IMR-90 (cell line): ENCODE results near the gene DOC2B. TPM values are rescaled to one million over a fixed set of nuclear protein-coding genes. Genes with fewer than 3 reads are reported as not detected.

Experiments used
- ATAC-seq: fragments of 200-7000 bp; cut with Tn5 transposase; 2 replicates; pipeline ENCODE4 v1.9.1; 2020; ENCODE audit warnings: low read depth, mild to moderate bottlenecking, moderate library complexity
- BruUV-seq: library from RNA; stranded (reverse); fragments of 400-500 nt; replicated peaks from 2 replicates; lab custom pipeline; 2021; lab: Mats Ljungman, UMichigan
- CTCF ChIA-PET: fragments of 300-600 bp; formaldehyde crosslinking; extraction: SDS; loops from one replicate; lab custom pipeline; 2021; ENCODE audit warnings: antibody characterized with exemption; lab: Yijun Ruan, JAX
- POLR2A ChIA-PET: fragments of 300-600 bp; sonication (Branson Sonifier 250); formaldehyde crosslinking; loops from one replicate; lab custom pipeline; 2022; ENCODE audit warnings: antibody characterized with exemption; ENCODE audit not compliant: unreplicated experiment; lab: Charles Lee
- DNase-seq: peaks from one replicate; pipeline ENCODE4 v3.0.0; 2013
- H2AFZ ChIP-seq: replicated peaks from 2 replicates; pipeline ENCODE3; 2013; ENCODE audit warnings: low read length, mild to moderate bottlenecking; ENCODE audit not compliant: poor library complexity
- H2AK5ac ChIP-seq: 2 replicates; pipeline ENCODE4 v1.6.1; 2013; ENCODE audit warnings: low read depth, low read length, inconsistent platforms
- H2AK9ac ChIP-seq: replicated peaks from 2 replicates; pipeline ENCODE3; 2013; ENCODE audit warnings: mild to moderate bottlenecking, low read depth, low read length, moderate library complexity; ENCODE audit not compliant: poor library complexity
- H2BK120ac ChIP-seq: 2 replicates; pipeline ENCODE4 v1.6.1; 2013; ENCODE audit warnings: low read depth, low read length, inconsistent platforms
- H2BK15ac ChIP-seq: 3 replicates; pipeline ENCODE4 v1.6.1; 2013; ENCODE audit warnings: low read depth, low read length, inconsistent platforms
- H2BK20ac ChIP-seq: 2 replicates; pipeline ENCODE4 v1.6.1; 2013; ENCODE audit warnings: low read depth, mild to moderate bottlenecking, inconsistent platforms, low read length, moderate library complexity
- H2BK5ac ChIP-seq: 2 replicates; pipeline ENCODE4 v1.6.1; 2013; ENCODE audit warnings: mild to moderate bottlenecking, low read depth, low read length, inconsistent platforms; ENCODE audit not compliant: poor library complexity, severe bottlenecking
- H3K14ac ChIP-seq: replicated peaks from 2 replicates; pipeline ENCODE4 v1.6.1; 2013; ENCODE audit warnings: low read depth, low read length, inconsistent platforms
- H3K18ac ChIP-seq: 2 replicates; pipeline ENCODE4 v1.6.1; 2013; ENCODE audit warnings: low read depth, low read length, control low read depth
- H3K23ac ChIP-seq: 2 replicates; pipeline ENCODE4 v1.6.1; 2013; ENCODE audit warnings: low read depth, low read length, inconsistent platforms
- H3K27ac ChIP-seq: 2 replicates; pipeline ENCODE4 v1.5.1; 2013; ENCODE audit warnings: mild to moderate bottlenecking, control low read depth, low read length; ENCODE audit not compliant: insufficient read depth
- H3K27me3 ChIP-seq: 2 replicates; pipeline ENCODE4 v1.6.1; 2013; ENCODE audit warnings: low read length; ENCODE audit not compliant: control insufficient read depth, insufficient read depth
- H3K36me3 ChIP-seq: 2 replicates; pipeline ENCODE4 v1.6.1; 2013; ENCODE audit warnings: low read length, mixed read lengths; ENCODE audit not compliant: control insufficient read depth, insufficient read depth
- H3K4ac ChIP-seq: 2 replicates; pipeline ENCODE4 v1.6.1; 2013; ENCODE audit warnings: low read depth, low read length, inconsistent platforms
- H3K4me1 ChIP-seq: 2 replicates; pipeline ENCODE4 v1.6.1; 2013; ENCODE audit warnings: low read length, mixed read lengths; ENCODE audit not compliant: control insufficient read depth, insufficient read depth
- H3K4me2 ChIP-seq: 2 replicates; pipeline ENCODE4 v1.6.1; 2013; ENCODE audit warnings: low read depth, mild to moderate bottlenecking, control low read depth, low read length, moderate library complexity
- H3K4me3 ChIP-seq: 2 replicates; pipeline ENCODE4 v1.5.1; 2013; ENCODE audit warnings: low read depth, mild to moderate bottlenecking, control low read depth, low read length, moderate library complexity; ENCODE audit not compliant: insufficient read depth
- H3K56ac ChIP-seq: 2 replicates; pipeline ENCODE4 v1.6.1; 2013; ENCODE audit warnings: low read length, inconsistent platforms; ENCODE audit not compliant: insufficient read depth; ENCODE audit errors: extremely low read depth
- H3K79me1 ChIP-seq, 2 experiments: 2 replicates each; pipeline ENCODE4 v1.6.1; 2013; ENCODE audit warnings: low read length in 2 of 2, inconsistent platforms in 1 of 2, low read depth in 1 of 2
- H3K9ac ChIP-seq: 2 replicates; pipeline ENCODE4 v1.6.1; 2013; ENCODE audit warnings: low read depth, low read length, control low read depth
- H3K9me1 ChIP-seq: 2 replicates; pipeline ENCODE4 v1.6.1; 2013; ENCODE audit warnings: low read length, inconsistent platforms; ENCODE audit not compliant: insufficient read depth
- H3K9me3 ChIP-seq: 2 replicates; pipeline ENCODE4 v1.6.1; 2013; ENCODE audit warnings: low read length; ENCODE audit not compliant: control insufficient read depth, insufficient read depth
- H4K20me1 ChIP-seq: 2 replicates; pipeline ENCODE4 v1.6.1; 2013; ENCODE audit warnings: low read length, inconsistent platforms; ENCODE audit not compliant: insufficient read depth
- H4K5ac ChIP-seq: 2 replicates; pipeline ENCODE4 v1.6.1; 2013; ENCODE audit warnings: mild to moderate bottlenecking, low read depth, low read length, control low read depth
- H4K8ac ChIP-seq, 2 experiments: 2 replicates each; pipeline ENCODE4 v1.6.1; 2013; ENCODE audit warnings: low read depth in 2 of 2, low read length in 2 of 2, control low read depth in 1 of 2, inconsistent platforms in 1 of 2
- H4K91ac ChIP-seq: 2 replicates; pipeline ENCODE4 v1.6.1; 2013; ENCODE audit warnings: low read depth, low read length, inconsistent platforms; ENCODE audit not compliant: insufficient read depth
- CEBPB ChIP-seq: IDR thresholded peaks from 2 replicates; pipeline ENCODE4 v1.6.1; 2012; ENCODE audit warnings: low read depth, low read length, improper control_type of control experiment
- CHD1 ChIP-seq: IDR thresholded peaks from 2 replicates; pipeline ENCODE4 v1.6.1; 2012; ENCODE audit warnings: low read depth, low read length, improper control_type of control experiment
- CTCF ChIP-seq: conservative IDR thresholded peaks from 2 replicates; pipeline ENCODE4 v1.5.1; 2012; ENCODE audit warnings: mild to moderate bottlenecking, low read depth, low read length, improper control_type of control experiment
- ELK1 ChIP-seq: fragments of 150-350 bp; IDR thresholded peaks from 2 replicates; pipeline ENCODE4 v1.6.1; 2016; ENCODE audit warnings: low read depth, mild to moderate bottlenecking, low read length, moderate library complexity, borderline replicate concordance
- FOS ChIP-seq: fragments of 150-350 bp; IDR thresholded peaks from 2 replicates; pipeline ENCODE4 v1.6.1; 2016; ENCODE audit warnings: low read depth, low read length
- MAFK ChIP-seq: IDR thresholded peaks from 2 replicates; pipeline ENCODE4 v1.6.1; 2012; ENCODE audit warnings: low read depth, low read length, improper control_type of control experiment
- MAZ ChIP-seq: IDR thresholded peaks from 2 replicates; pipeline ENCODE4 v1.6.1; 2012; ENCODE audit warnings: low read depth, mild to moderate bottlenecking, low read length, improper control_type of control experiment, moderate library complexity, borderline replicate concordance
- MXI1 ChIP-seq: IDR thresholded peaks from 2 replicates; pipeline ENCODE4 v1.6.1; 2012; ENCODE audit warnings: low read depth, mild to moderate bottlenecking, low read length, moderate library complexity, borderline replicate concordance
- NFE2L2 ChIP-seq: fragments of 150-350 bp; IDR thresholded peaks from 2 replicates; pipeline ENCODE4 v1.6.1; 2016; ENCODE audit warnings: low read depth, mild to moderate bottlenecking, low read length
- RCOR1 ChIP-seq: IDR thresholded peaks from 2 replicates; pipeline ENCODE4 v1.6.1; 2012; ENCODE audit warnings: mild to moderate bottlenecking, low read length, improper control_type of control experiment; ENCODE audit not compliant: insufficient replicate concordance
- RFX5 ChIP-seq: IDR thresholded peaks from 2 replicates; pipeline ENCODE4 v1.8.0; 2012; ENCODE audit warnings: low read depth, mild to moderate bottlenecking, low read length, moderate library complexity
- SMC3 ChIP-seq: fragments of 150-350 bp; IDR thresholded peaks from 2 replicates; pipeline ENCODE4 v1.6.1; 2016; ENCODE audit warnings: low read depth, mild to moderate bottlenecking, antibody characterized with exemption, low read length, moderate library complexity
- USF2 ChIP-seq: fragments of 150-350 bp; IDR thresholded peaks from 2 replicates; pipeline ENCODE4 v1.6.1; 2017; ENCODE audit warnings: mild to moderate bottlenecking, antibody characterized with exemption, low read length, low read depth
- WGBS, 2 experiments: methylation state at CpG; one replicate each; pipeline versions ENCODE4 v1.1.5 to v1.1.7; 2013; ENCODE audit warnings: missing lambda C conversion rate in 2 of 2; ENCODE audit not compliant: insufficient read length in 1 of 2; ENCODE audit errors: extremely low coverage in 2 of 2; 5-methylcytosine and 5-hydroxymethylcytosine counted together
- dilution Hi-C: fragments of 300-500 bp; cut with HindIII; formaldehyde crosslinking; loops from one replicate; pipeline ENCODE4 v1.14.3; 2018; ENCODE audit warnings: low sequenced_read_pairs; ENCODE audit not compliant: unreplicated experiment
- in situ Hi-C: fragments of 300-500 bp; cut with MboI; formaldehyde crosslinking; loops from 3 replicates; pipeline ENCODE4 v1.14.3; 2019; ENCODE audit warnings: low sequenced_read_pairs, inconsistent platforms, mixed read lengths
- intact Hi-C: fragments of 100-400 bp; cut with micrococcal nuclease; formaldehyde crosslinking; loops from 2 replicates; pipeline ENCODE4 v1.10.0; 2022
- polyA plus RNA-seq, 3 experiments: library from polyadenylated mRNA; depleted of rRNA; stranded (reverse); fragments of >200 nt; gene quantifications; 2 replicates each; pipeline ENCODE4 v1.2.3, GENCODE V29; 2012; ENCODE audit warnings: low replicate concordance in 1 of 3
- total RNA-seq: library from RNA; depleted of rRNA; stranded (reverse); fragments of >200 nt; gene quantifications from 2 replicates; pipeline ENCODE4 v1.2.3, GENCODE V29; 2012

DOC2B gene
- total and polyA plus RNA-seq, 2 of the 4 experiments (the other 2 are of a cell fraction) = not detected

- POLR2A ChIA-PET = no interaction called here
- peak overlapping the region; percentile 83 for H3K4me2 ChIP-seq
- TF ChIP-seq ELK1 (no peak), RCOR1 (no peak), USF2 (no peak), MXI1 (no peak), SMC3 (no peak), CTCF (no peak), MAZ (no peak), CHD1 (no peak), MAFK (no peak), CEBPB (no peak), NFE2L2 (no peak), FOS (no peak), RFX5 (no peak)
These were observed 38.3 kb downstream of the DOC2B start for GRCh38 chr17:142876-143784.

More at GRCh38 chr17:142876-143784, 38.3 kb downstream of the DOC2B start:
- dilution Hi-C loops = no loop called here
- no peaks in the 10 kb centered on the region for H3K4me1 ChIP-seq
- H3K23ac ChIP-seq = peak overlapping the region; percentile 85; the same call in 1 of the 2 replicates
- 73% methylated on average over 3 of the region's 23 CpGs; no CpG with 5 or more reads in 1 of the 2 experiments for WGBS, 2 experiments
- H3K79me1 ChIP-seq = no peaks in the 10 kb centered on the region
- 0 out of 2 replicates have a peak overlapping the region, but pooled peaks have one; percentile 46 for H3K9ac ChIP-seq
- in situ Hi-C loops = no loop called here
- no peak overlapping the region for H3K18ac ChIP-seq
- no peak overlapping the region for H3K14ac ChIP-seq
- H2AK5ac ChIP-seq = no peak overlapping the region
- no TSS peak for BruUV-seq
- no peaks in the 10 kb centered on the region for H3K36me3 ChIP-seq
- no peaks in the 10 kb centered on the region for H3K9me3 ChIP-seq
- intact Hi-C loops = loop anchor here (5.0 kb wide), 1 partner anchor 854 kb away; the partner anchor contains the start of gene TIMM22
- H3K27me3 ChIP-seq = peaks cover 4% of the 10 kb centered on the region
- H3K9me1 ChIP-seq = no peaks in the 10 kb centered on the region
- H2AK9ac ChIP-seq = no peak overlapping the region
- ATAC-seq (no peak), DNase-seq (no peak)
- H4K91ac ChIP-seq = no peak overlapping the region
- H3K27ac ChIP-seq = no peak overlapping the region
- H2BK20ac ChIP-seq = no peak overlapping the region
- no peaks in the 10 kb centered on the region for H4K20me1 ChIP-seq
- H2AFZ ChIP-seq = peak overlapping the region; percentile 87
- H3K4me3 ChIP-seq = no peak overlapping the region
- H4K5ac ChIP-seq = no peak overlapping the region
- no peak overlapping the region for H3K4ac ChIP-seq
- no peak overlapping the region for H2BK120ac ChIP-seq
- H4K8ac ChIP-seq = peak overlapping the region in 1 of 2 experiments; percentile 72; a peak in 1 of 4 replicates
- H2BK15ac ChIP-seq = no peak overlapping the region
- no peak overlapping the region for H2BK5ac ChIP-seq
- CTCF ChIA-PET = no interaction called here
- H3K56ac ChIP-seq = no peak overlapping the region
